Activated CD4-positive, alpha-beta T cell treated with anti-CD3 and anti-CD28 coated beads, Interleukin-2, amount 50 U/mL, for 16 hours (primary cell): ENCODE data around the gene NMNAT2.
"Not testable (repeated sequence)": the region's sequence is repeated elsewhere in the genome, so short reads cannot be mapped to it uniquely, and the experiment has no call there.

Source experiments
- DNase-seq: peaks from one replicate; pipeline ENCODE4 v3.0.0-alpha.2; 2020

Gene NMNAT2

GRCh38 chr1:183251101-183251958 lies 166.8 kb downstream of the NMNAT2 start:
- DNase-seq, result no peak

- no peak for DNase-seq
These were observed 168.2 kb downstream of the NMNAT2 start for GRCh38 chr1:183249941-183250452.

GRCh38 chr1:183248989-183249691 lies 169.0 kb downstream of the NMNAT2 start:
- DNase-seq, result no peak

GRCh38 chr1:183247931-183248330 lies 170.2 kb downstream of the NMNAT2 start:
- no peak for DNase-seq

- no peak for DNase-seq
These were observed 170.7 kb downstream of the NMNAT2 start for GRCh38 chr1:183247484-183247883.

GRCh38 chr1:183247066-183247465 lies 171.1 kb downstream of the NMNAT2 start:
- no peak for DNase-seq

- no peak for DNase-seq
These were observed 171.7 kb downstream of the NMNAT2 start for GRCh38 chr1:183246436-183246835.

GRCh38 chr1:183245357-183245756 lies 172.8 kb downstream of the NMNAT2 start:
- DNase-seq, result no peak

- DNase-seq, result no peak
These were observed 173.7 kb downstream of the NMNAT2 start for GRCh38 chr1:183244466-183244865.

GRCh38 chr1:183243161-183244050 lies 174.8 kb downstream of the NMNAT2 start:
- DNase-seq, result no peak

- DNase-seq, result no peak
These were observed 175.6 kb downstream of the NMNAT2 start for GRCh38 chr1:183242556-183242955.

GRCh38 chr1:183241471-183241870 lies 176.7 kb downstream of the NMNAT2 start:
- DNase-seq, result no peak

- DNase-seq, result not testable (repeated sequence)
These were observed 177.3 kb downstream of the NMNAT2 start for GRCh38 chr1:183240853-183241252.

- no peak for DNase-seq
These were observed 177.7 kb downstream of the NMNAT2 start for GRCh38 chr1:183240526-183240825.

- DNase-seq, result no peak
These were observed 178.2 kb downstream of the NMNAT2 start for GRCh38 chr1:183239793-183240525.

- DNase-seq, result no peak
These were observed 178.9 kb downstream of the NMNAT2 start for GRCh38 chr1:183239220-183239742.

- DNase-seq, result no peak
These were observed 180.1 kb downstream of the NMNAT2 start for GRCh38 chr1:183238071-183238470.

- DNase-seq, result no peak
These were observed 181.1 kb downstream of the NMNAT2 start for GRCh38 chr1:183237046-183237445.

- DNase-seq, result no peak
These were observed 181.9 kb downstream of the NMNAT2 start for GRCh38 chr1:183236158-183236725.

- DNase-seq, result no peak
These were observed 182.7 kb downstream of the NMNAT2 start for GRCh38 chr1:183235503-183235902.

GRCh38 chr1:183234660-183235476 lies 183.3 kb downstream of the NMNAT2 start:
- DNase-seq, result no peak
